GM12891 (cell line): ENCODE results near the gene EIF1AD. TPM values are rescaled to one million over a fixed set of nuclear protein-coding genes. Genes with fewer than 3 reads are reported as not detected.

ENCODE experiments used
- DNase-seq: peaks from one replicate; pipeline ENCODE4 v3.0.0; 2011; ENCODE audit warnings: low spot score; ENCODE audit not compliant: insufficient read length
- FAIRE-seq: peaks from 2 replicates; lab custom pipeline; 2011; peaks lifted over from hg19 to GRCh38; lab: Jason Lieb, UNC
- PAX5 ChIP-seq: IDR thresholded peaks from 2 replicates; pipeline ENCODE4 v1.6.1; 2011; ENCODE audit warnings: low read length, moderate library complexity, mild to moderate bottlenecking; ENCODE audit not compliant: insufficient read depth, severe bottlenecking
- POLR2A ChIP-seq: IDR thresholded peaks from 2 replicates; pipeline ENCODE4 v1.6.1; 2011; ENCODE audit warnings: low read depth, low read length, control low read depth
- POLR2AphosphoS5 ChIP-seq: IDR thresholded peaks from 2 replicates; pipeline ENCODE4 v1.6.1; 2011; ENCODE audit warnings: low read depth, low read length, control low read depth
- POU2F2 ChIP-seq: IDR thresholded peaks from 2 replicates; pipeline ENCODE4 v1.6.1; 2011; ENCODE audit warnings: low read depth, mild to moderate bottlenecking, control low read depth, low read length, moderate library complexity
- SPI1 ChIP-seq: IDR thresholded peaks from 2 replicates; pipeline ENCODE4 v1.6.1; 2011; ENCODE audit warnings: low read depth, low read length, control low read depth
- TAF1 ChIP-seq: IDR thresholded peaks from 2 replicates; pipeline ENCODE4 v1.6.1; 2011; ENCODE audit warnings: low read depth, low read length, control low read depth
- polyA plus RNA-seq: library from polyadenylated mRNA; unstranded; fragments of >200 nt; gene quantifications from one replicate; pipeline ENCODE4 v1.2.1, GENCODE V29; 2012; ENCODE audit warnings: low read depth, missing spikeins, inconsistent platforms; ENCODE audit not compliant: missing spikeins

The EIF1AD gene
- 20.3 TPM for polyA plus RNA-seq

- peak; percentile 86 for DNase-seq
- peak; percentile 90 for FAIRE-seq
- TF ChIP-seq POLR2AphosphoS5 (peak; percentile 93), SPI1 (peak; percentile 59; the same call in 1 of the 2 replicates), PAX5 (peak; percentile 31), POU2F2 (peak; percentile 70; the same call in 1 of the 2 replicates), TAF1 (peak; percentile 91), POLR2A (peak; percentile 94)
Observed at GRCh38 chr11:66001942-66002647, at the start of gene EIF1AD, which contains the start of gene BANF1. Gene EIF1AD, minus strand, starts transcription at chr11:66002157. Its CDS starts 1,768 bp downstream, at chr11:66000389. Gene BANF1, plus strand, starts transcription at chr11:66002503. Its CDS starts 748 bp downstream, at chr11:66003251.

GRCh38 chr11:66051371-66051765 lies 49.4 kb upstream of the EIF1AD start:
- no peak for TF ChIP-seq PAX5
- TF ChIP-seq TAF1 = no peak
- TF ChIP-seq POU2F2 = no peak
- no peak for TF ChIP-seq POLR2AphosphoS5
- TF ChIP-seq SPI1 = no peak
- no peak for TF ChIP-seq POLR2A
- no peak for FAIRE-seq
- no peak for DNase-seq

- FAIRE-seq (no peak), DNase-seq (no peak)
- no peak for TF ChIP-seq POLR2AphosphoS5
- TF ChIP-seq SPI1 = no peak
- no peak for TF ChIP-seq POU2F2
- no peak for TF ChIP-seq TAF1
- TF ChIP-seq POLR2A = no peak
- TF ChIP-seq PAX5 = no peak
Observed at GRCh38 chr11:66050581-66051231, 48.7 kb upstream of the EIF1AD start.

GRCh38 chr11:66048547-66049323 lies 46.8 kb upstream of the EIF1AD start, which contains the start of gene GAL3ST3:
Gene GAL3ST3, minus strand, starts transcription at chr11:66049161. Its CDS starts 3,746 bp downstream, at chr11:66045415.
- FAIRE-seq (no peak), DNase-seq (no peak)
- TF ChIP-seq TAF1 (no peak), PAX5 (no peak), POLR2A (no peak), POLR2AphosphoS5 (no peak), POU2F2 (no peak), SPI1 (no peak)

- FAIRE-seq = no peak
- TF ChIP-seq POU2F2 (no peak), SPI1 (no peak), TAF1 (no peak), PAX5 (no peak), POLR2A (no peak), POLR2AphosphoS5 (no peak)
- DNase-seq = no peak
Observed at GRCh38 chr11:66047541-66048365, 45.8 kb upstream of the EIF1AD start.

GRCh38 chr11:66046901-66047300 lies 44.9 kb upstream of the EIF1AD start:
- DNase-seq = no peak
- FAIRE-seq = no peak
- no peak for TF ChIP-seq POLR2AphosphoS5
- TF ChIP-seq POLR2A = no peak
- no peak for TF ChIP-seq POU2F2
- TF ChIP-seq SPI1 = peak; percentile 45; the same call in 1 of the 2 replicates
- no peak for TF ChIP-seq PAX5

GRCh38 chr11:66045177-66045639 lies 43.3 kb upstream of the EIF1AD start:
- FAIRE-seq (peak; percentile 95), DNase-seq (peak; percentile 89)
- TF ChIP-seq PAX5 = no peak
- no peak for TF ChIP-seq TAF1
- TF ChIP-seq POU2F2 = no peak
- no peak for TF ChIP-seq POLR2A
- no peak for TF ChIP-seq POLR2AphosphoS5
- TF ChIP-seq SPI1 = no peak

GRCh38 chr11:66044757-66045156 lies 42.8 kb upstream of the EIF1AD start:
- DNase-seq (no peak), FAIRE-seq (peak; percentile 40)

More at GRCh38 chr11:66044757-66045156, 42.8 kb upstream of the EIF1AD start:
- TF ChIP-seq SPI1 = no peak
- no peak for TF ChIP-seq POLR2A
- no peak for TF ChIP-seq POLR2AphosphoS5
- no peak for TF ChIP-seq POU2F2
- no peak for TF ChIP-seq PAX5
- TF ChIP-seq TAF1 = no peak
